Neural cell (in vitro differentiated cells): ENCODE data around the gene XXYLT1. TPM values are rescaled to one million over a fixed set of nuclear protein-coding genes. Genes with fewer than 3 reads are reported as not detected.

Experiments used
- H2AFZ ChIP-seq: fragments of 200-600, 300-800 bp; sonication (generic), shearing (Covaris generic); 2 replicates; pipeline ENCODE4 v1.6.0; 2014; ENCODE audit warnings: low read depth, mild to moderate bottlenecking, antibody characterized with exemption, low read length, moderate library complexity
- H3F3A ChIP-seq: fragments of 200-600 bp; shearing (Covaris generic); 2 replicates; pipeline ENCODE4 v1.6.1; 2016; ENCODE audit warnings: mild to moderate bottlenecking, moderate library complexity, mixed read lengths, antibody characterized with exemption, low read length; ENCODE audit not compliant: insufficient read depth, poor library complexity, severe bottlenecking
- H3K27ac ChIP-seq: fragments of 200-600, 300-800 bp; sonication (generic), shearing (Covaris generic); 2 replicates; pipeline ENCODE4 v1.5.1; 2014; ENCODE audit warnings: mild to moderate bottlenecking, low read length, moderate library complexity
- H3K27me3 ChIP-seq: fragments of 300-800, 200-600 bp; sonication (generic), shearing (Covaris generic); 2 replicates; pipeline ENCODE4 v1.6.0; 2014; ENCODE audit warnings: mild to moderate bottlenecking, low read depth, low read length, moderate library complexity; ENCODE audit not compliant: insufficient read depth
- H3K36me3 ChIP-seq: fragments of 300-800, 200-600 bp; sonication (generic), shearing (Covaris generic); 2 replicates; pipeline ENCODE4 v1.5.1; 2014; ENCODE audit warnings: mild to moderate bottlenecking, antibody characterized with exemption, low read length, moderate library complexity; ENCODE audit not compliant: insufficient read depth
- H3K4me2 ChIP-seq: fragments of 300-800, 200-600 bp; sonication (generic), shearing (Covaris generic); 2 replicates; pipeline ENCODE4 v1.6.0; 2014; ENCODE audit warnings: mild to moderate bottlenecking, low read length
- H3K4me3 ChIP-seq: fragments of 300-800, 200-600 bp; sonication (generic), shearing (Covaris generic); 2 replicates; pipeline ENCODE4 v1.5.1; 2014; ENCODE audit warnings: mild to moderate bottlenecking, low read length, moderate library complexity
- H3K79me2 ChIP-seq: fragments of 200-600 bp; shearing (Covaris generic); replicated peaks from 2 replicates; pipeline ENCODE4 v1.6.0; 2014; ENCODE audit warnings: mild to moderate bottlenecking, low read length, moderate library complexity; ENCODE audit not compliant: insufficient read depth
- H3K9ac ChIP-seq: fragments of 300-800, 200-600 bp; sonication (generic), shearing (Covaris generic); 2 replicates; pipeline ENCODE4 v1.6.1; 2016; ENCODE audit warnings: mild to moderate bottlenecking, low read length, mixed read lengths
- H3K9me2 ChIP-seq: fragments of 200-600 bp; shearing (Covaris generic); 2 replicates; pipeline ENCODE4 v1.6.1; 2016; ENCODE audit warnings: mild to moderate bottlenecking, low read length, mixed read lengths; ENCODE audit not compliant: insufficient read depth
- H3K9me3 ChIP-seq: fragments of 200-600, 300-800 bp; sonication (generic), shearing (Covaris generic); 2 replicates; pipeline ENCODE4 v1.6.1; 2016; ENCODE audit warnings: mild to moderate bottlenecking, mixed run types, low read length, moderate library complexity, mixed read lengths
- H4K20me1 ChIP-seq: fragments of 200-600 bp; shearing (Covaris generic); 2 replicates; pipeline ENCODE4 v1.6.1; 2016; ENCODE audit warnings: mild to moderate bottlenecking, mixed run types; ENCODE audit not compliant: insufficient read depth
- CTCF ChIP-seq: fragments of 450-650 bp; IDR thresholded peaks from 2 replicates; pipeline ENCODE4 v1.5.1; 2014; ENCODE audit warnings: antibody characterized with exemption, mild to moderate bottlenecking, moderate library complexity; ENCODE audit not compliant: poor library complexity, severe bottlenecking
- EP300 ChIP-seq: fragments of 450-650 bp; conservative IDR thresholded peaks from 2 replicates; pipeline ENCODE4 v1.6.1; 2014; ENCODE audit warnings: antibody characterized with exemption, mild to moderate bottlenecking, moderate library complexity; ENCODE audit not compliant: poor library complexity, severe bottlenecking
- EZH2 ChIP-seq: fragments of 200-600, 300-800 bp; shearing (Covaris generic), sonication (generic); IDR thresholded peaks from 2 replicates; pipeline ENCODE4 v1.6.1; 2014; ENCODE audit warnings: antibody characterized with exemption, low read length, borderline replicate concordance, mild to moderate bottlenecking; ENCODE audit not compliant: insufficient read depth, poor library complexity, severe bottlenecking
- MXI1 ChIP-seq: fragments of 450-650 bp; conservative IDR thresholded peaks from 2 replicates; pipeline ENCODE4 v1.6.1; 2014; ENCODE audit warnings: antibody characterized with exemption, mild to moderate bottlenecking; ENCODE audit not compliant: poor library complexity, severe bottlenecking
- POLR2AphosphoS5 ChIP-seq: IDR thresholded peaks from 2 replicates; pipeline ENCODE4 v1.6.1; 2012
- RAD21 ChIP-seq: fragments of 450-650 bp; conservative IDR thresholded peaks from 2 replicates; pipeline ENCODE4 v1.6.1; 2014; ENCODE audit warnings: antibody characterized with exemption, mild to moderate bottlenecking, moderate library complexity
- REST ChIP-seq: IDR thresholded peaks from 2 replicates; pipeline ENCODE4 v1.6.1; 2012; ENCODE audit warnings: borderline replicate concordance
- SMC3 ChIP-seq: fragments of 450-650 bp; conservative IDR thresholded peaks from 2 replicates; pipeline ENCODE4 v1.6.1; 2014; ENCODE audit warnings: antibody characterized with exemption, mild to moderate bottlenecking, moderate library complexity; ENCODE audit not compliant: poor library complexity
- polyA plus RNA-seq: library from polyadenylated mRNA; depleted of rRNA; stranded (reverse); fragments of >200 nt; gene quantifications from 2 replicates; pipeline ENCODE4 v1.2.3, GENCODE V29; 2014

XXYLT1 gene
- polyA plus RNA-seq, 1 donor from 2014 or later: 25.4 TPM

DNA sequence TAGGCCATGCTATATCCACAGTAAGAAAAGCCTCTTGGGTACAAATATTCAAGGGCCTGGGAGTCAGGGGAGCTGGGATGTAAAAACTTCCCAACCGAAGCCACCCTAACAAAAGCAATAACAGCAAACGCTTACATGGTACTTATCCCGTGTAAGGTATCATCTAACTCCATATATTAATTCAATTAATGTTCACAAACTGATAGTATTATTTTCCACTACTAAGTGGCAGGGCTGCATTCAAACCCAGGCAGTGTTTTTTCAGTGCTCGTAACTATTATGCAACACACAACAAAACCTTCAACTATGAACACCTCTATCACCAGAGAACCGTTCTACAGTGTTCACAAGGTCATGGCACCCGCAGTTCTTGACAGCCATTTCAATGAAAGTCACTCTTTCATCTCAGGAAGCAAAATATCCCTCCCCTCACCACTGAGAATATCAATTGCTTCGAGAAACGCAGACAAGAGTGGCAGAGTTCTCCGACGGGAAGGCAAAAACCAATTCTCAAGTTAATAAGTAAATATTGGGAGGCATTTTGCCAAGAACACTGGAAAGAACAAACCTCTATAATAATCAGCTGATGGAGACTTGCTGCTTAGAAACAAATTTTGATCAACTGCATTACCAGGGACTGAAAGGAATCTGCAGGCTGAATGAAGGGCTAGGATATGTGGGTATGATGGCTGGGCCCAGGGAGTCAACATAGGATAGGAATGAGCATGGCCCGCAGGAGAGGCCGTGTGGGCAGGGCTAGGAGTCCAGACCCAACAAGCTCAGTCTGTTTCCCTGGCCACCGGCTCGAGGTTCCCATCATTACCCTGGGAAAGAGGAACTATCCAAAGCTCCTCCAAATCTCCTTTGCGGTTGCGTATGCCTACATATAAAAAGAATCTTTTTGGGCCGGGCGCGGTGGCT, 72.3 kb downstream of the XXYLT1 start:
- no peak overlapping the region for H2AFZ ChIP-seq
- no peaks in the 10 kb centered on the region for H3K79me2 ChIP-seq

More for the DNA sequence above, 72.3 kb downstream of the XXYLT1 start:
- no peaks in the 10 kb centered on the region for H3K36me3 ChIP-seq
- H3K27ac ChIP-seq: no peak overlapping the region
- no peak for TF ChIP-seq REST
- no peak for TF ChIP-seq MXI1
- no peak for TF ChIP-seq CTCF
- TF ChIP-seq EZH2: no peak
- no peak for TF ChIP-seq SMC3
- TF ChIP-seq EP300: no peak
- TF ChIP-seq POLR2AphosphoS5: no peak
- no peak for TF ChIP-seq RAD21
- H3K9ac ChIP-seq: no peak overlapping the region
- H3K4me2 ChIP-seq: no peak overlapping the region
- H3F3A ChIP-seq: no peaks in the 10 kb centered on the region
- H4K20me1 ChIP-seq: no peaks in the 10 kb centered on the region
- no peaks in the 10 kb centered on the region for H3K9me3 ChIP-seq
- no peak overlapping the region for H3K4me3 ChIP-seq
- H3K27me3 ChIP-seq: no peaks in the 10 kb centered on the region
- no peaks in the 10 kb centered on the region for H3K9me2 ChIP-seq
